Stimulated activated CD8-positive, alpha-beta memory T cell treated with anti-CD3 and anti-CD28 coated beads, Interleukin-12 subunit alpha, Interleukin-12 subunit beta, amount 100 ng/mL, for 1 hour (primary cell): ENCODE results near the gene VSIG2.

Source experiments
- DNase-seq: peaks from one replicate; pipeline ENCODE4 v3.0.0-alpha.2; 2020; ENCODE audit warnings: low read depth

Gene VSIG2

DNA sequence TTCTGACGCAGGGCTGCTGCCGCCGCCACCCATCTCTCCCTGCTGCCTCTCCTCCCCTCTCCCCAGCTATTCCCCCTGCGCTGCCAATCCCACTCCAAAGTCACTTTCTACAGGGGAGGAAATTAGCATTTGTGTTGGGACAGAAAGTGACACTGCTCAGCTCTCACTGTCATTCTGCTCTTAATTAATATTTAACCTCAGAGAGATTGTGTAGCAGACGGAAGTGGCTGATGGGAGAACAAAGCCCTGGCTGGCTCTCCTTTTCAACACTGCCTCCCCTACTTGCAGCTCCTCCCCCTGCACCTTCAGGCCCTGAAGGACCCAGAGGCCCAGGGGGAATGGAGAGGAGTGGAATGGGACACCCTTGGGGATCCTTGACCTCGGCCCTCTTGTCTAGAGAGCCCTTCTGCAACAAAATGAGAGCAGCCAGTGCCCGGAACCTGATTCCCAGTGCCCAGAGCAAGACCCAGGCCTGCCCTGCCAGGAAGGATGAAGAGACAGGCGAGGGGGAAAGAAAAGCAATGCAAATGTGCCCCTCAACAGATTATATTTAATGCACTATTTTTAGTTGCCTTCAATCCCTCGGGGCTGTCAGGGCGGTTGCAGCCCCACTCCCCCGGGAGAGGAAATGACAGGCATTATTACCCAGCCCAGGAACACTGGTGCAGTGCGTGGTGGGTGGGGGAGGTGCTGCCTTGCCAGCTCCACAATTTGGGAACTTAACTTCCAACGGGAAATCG is 26.9 kb downstream of the VSIG2 start:
- DNase-seq = no peak

DNA sequence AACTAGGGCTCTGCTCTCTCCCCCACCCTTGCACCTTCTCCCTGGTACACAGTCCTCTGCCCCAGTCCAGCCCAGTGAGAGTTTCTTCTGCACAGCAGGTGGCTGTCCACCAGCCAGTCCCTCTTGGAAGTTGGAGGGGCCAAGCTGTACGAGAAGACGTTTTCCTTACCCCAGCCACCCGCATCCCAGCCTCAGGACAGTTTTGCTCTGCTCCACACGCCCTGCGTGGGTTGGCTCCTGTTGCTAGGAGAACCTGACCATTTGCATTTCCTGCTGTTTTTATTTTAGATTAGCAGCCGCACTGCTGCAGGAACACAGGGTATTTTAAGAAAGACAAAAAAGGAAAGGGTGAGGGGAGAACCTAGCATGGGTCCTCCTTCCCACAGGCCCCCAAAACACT is 29.9 kb downstream of the VSIG2 start:
- no peak for DNase-seq

DNA sequence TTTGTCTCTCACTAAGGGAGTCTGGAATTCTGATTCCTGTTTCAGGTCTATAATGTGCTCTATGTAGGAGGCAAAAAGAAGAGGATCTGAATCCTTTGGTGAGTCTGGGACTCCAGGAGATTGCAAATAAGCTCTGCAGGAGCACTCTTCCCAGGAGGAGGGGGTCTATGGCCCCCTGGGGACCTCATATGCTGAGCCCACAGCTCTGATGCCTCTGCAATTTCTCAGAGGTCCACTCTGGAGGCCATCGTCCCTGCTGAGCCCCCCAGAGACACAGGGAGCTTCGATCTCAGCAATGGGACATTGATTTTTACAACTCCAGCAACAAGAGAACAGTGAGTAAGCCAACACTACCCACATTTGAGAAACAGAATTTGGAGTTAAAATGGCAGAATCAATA is 32.5 kb downstream of the VSIG2 start:
- DNase-seq = no peak

DNA sequence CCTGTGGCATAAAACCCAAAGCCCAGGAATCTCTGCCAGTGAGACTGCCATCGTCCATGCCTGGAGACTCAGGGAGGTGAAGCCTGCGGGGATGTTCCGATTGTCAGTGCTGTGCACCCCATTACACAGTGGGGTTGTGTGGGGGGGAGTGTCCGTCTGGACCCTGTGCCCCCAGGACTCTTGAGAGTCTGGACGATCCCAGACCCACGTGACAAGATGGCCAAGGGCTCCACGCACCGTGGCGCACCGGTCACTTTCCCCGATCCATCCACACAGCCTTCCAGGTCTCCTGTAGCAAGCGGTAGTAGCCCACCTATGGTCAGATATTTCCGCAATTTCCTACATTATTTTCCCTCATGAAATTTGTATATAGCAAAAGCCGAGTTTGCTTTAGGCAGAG is 33.3 kb downstream of the VSIG2 start:
- DNase-seq = no peak

DNA sequence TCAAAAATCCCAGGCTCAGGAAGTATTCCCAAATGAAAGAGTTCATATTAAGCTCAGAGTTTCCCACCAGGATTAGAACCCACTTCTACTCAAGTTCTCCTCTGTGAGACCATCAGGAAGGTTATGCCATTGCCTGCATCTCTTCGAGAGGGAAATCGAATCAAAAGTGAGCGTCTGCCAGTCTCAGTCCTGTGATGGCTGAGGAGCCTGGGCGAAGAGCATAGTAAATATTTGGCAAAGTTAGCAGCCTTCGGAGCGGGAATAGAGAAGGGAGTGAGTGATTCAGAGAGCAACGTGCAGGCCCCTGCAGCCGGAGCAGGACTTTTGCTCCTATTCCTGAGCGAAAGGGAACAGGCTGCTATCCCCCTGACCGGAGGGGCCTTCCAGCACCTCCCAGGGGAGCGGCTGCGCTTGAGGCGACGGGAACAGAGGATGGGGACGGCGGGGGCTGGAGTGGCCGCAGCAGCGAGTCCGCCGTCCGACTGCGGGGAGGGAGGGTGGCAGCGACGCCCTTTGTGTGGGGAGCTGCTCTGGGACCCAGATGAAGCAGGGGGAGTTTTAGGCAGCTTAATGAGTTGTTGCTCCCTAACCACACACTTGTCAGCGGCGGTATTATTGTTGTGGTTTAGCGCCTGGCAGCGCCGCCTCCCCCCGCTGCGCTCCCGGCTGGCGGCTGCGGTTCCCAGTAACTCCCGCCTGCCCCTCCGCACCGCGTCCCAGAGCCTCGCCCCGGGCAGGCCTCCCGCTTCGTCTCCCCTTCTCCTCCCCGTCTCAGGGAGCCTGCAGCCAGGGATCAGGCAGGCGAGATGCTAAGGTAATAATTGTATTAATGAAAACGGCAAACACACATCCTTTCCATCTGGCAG is 34.0 kb downstream of the VSIG2 start:
- DNase-seq = no peak

DNA sequence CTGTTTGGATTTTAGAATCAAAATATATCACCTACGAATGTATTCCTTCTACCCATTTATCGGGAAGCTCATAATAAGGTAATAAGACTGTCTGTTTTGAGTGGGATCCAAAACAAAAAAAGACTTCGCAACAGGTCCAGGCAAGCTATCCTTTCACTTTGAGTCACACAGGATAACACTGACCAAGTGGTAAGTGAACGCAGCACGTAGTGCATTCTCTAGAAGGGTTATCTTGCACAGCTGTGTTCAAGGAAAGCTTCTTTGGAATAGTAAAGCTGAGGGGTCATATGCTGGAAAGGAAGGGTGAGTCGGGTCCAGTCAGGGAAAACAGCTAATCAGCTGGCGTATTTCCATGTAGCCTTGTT is 34.7 kb downstream of the VSIG2 start:
- no peak for DNase-seq

DNA sequence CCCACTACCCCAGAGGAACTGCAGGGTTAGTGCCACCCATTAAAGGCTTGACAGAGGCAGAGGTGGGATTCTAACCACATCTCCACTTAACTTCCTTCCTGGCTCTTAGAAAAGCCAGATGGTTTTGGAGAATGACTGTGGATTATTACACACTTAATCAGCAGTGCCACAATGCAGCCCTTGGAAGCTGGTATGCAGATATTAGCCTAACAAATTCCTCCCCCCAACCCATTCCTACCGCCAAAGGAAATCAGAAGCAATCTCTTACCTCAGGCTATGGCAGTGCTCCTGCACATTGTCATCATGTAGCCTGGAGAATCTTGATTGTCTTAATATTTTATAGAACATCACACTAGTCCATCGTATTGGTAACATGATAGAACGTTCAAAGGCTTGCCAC is 35.5 kb downstream of the VSIG2 start:
- DNase-seq = no peak

DNA sequence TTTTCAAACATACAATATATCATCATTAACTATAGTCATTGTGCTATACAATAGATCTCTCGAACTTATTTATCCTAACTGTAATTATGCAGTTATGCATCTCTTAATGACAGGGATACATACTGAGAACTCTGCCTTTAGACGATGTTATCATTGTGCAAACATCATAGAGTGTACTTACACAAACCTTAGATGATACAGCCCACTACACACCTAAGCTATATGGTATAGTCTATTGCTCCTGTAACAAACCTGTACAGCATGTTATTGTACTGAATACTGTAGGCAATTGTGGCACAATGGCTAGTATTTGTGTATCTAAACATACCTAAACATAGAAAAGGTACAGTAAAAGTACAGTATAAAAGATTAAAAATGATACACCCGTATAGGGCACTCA is 39.7 kb downstream of the VSIG2 start:
- no peak for DNase-seq

DNA sequence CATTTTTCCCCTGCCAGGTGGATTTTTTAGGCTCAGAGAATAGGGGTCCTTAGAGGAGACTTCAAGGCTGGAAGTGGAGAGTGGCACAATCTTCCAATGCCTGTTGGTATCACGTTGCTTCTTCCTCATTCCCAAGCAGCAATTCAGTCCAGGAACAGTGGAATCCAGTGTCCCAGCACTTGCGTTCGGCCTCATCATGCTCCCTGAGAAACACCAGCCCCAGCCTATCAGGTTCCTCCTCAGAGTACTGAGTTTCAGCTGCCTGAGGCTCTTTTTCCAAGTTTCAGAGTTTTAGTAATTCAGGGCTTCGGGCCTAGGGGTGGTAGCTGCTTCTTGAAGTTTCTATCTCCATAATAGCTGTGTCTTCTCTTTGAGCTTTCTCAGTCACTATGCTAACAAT is 44.2 kb downstream of the VSIG2 start:
- DNase-seq = no peak

DNA sequence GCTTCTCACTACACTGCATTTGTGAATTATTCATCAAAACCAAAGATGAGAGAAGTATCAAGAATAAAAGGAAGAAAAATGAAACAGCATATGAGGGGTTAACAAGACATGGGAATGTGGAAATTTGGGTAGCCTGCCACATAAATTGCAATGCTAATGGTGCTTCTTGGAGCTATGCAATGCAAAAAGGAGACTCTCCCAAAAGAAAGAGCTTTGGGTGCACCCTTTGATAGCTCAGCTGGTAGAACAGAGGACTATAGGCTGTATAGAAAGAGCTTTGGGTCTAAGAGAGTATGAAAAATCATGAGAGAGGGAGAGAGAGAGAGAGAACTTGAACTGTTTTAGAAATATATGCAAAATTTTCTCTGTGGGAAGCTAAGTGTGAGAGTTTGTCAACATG is 52.0 kb downstream of the VSIG2 start:
- DNase-seq = no peak

DNA sequence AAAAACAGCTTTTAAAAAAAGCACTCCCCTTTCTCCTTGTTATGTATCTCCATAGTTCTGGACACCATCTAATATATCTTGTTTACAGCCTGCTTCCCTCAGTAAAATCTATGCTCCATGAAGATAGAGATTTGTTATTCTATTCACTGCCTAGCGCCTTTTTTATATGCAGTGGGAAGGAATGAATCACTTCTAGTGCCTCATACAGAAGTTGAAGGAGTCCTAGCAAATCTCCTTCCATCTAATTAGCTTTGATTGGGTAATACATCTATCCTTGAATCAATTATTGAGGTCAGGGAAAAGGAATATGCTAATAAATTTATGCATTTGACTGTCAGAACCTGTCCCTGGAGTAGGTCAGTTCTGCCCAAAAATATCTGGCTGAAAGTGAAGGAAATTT is 52.5 kb downstream of the VSIG2 start:
- DNase-seq = no peak
